Omental fat pad (tissue), 4 donors: ENCODE results near the gene CHAC1. TPM values are rescaled to one million over a fixed set of nuclear protein-coding genes. Genes with fewer than 3 reads are reported as not detected.

Source experiments
- ATAC-seq: fragments of 150-250 bp; one replicate; pipeline ENCODE4 v1.9.1; 2016; ENCODE audit warnings: mild to moderate bottlenecking, moderate library complexity; ENCODE audit not compliant: low FRiP score
- DNase-seq: peaks from one replicate; pipeline ENCODE4 v3.0.0-alpha.2; 2019; ENCODE audit warnings: low spot score
- total RNA-seq, 4 donors: library from RNA; depleted of rRNA; stranded (reverse); fragments of >200 nt; gene quantifications; one replicate each; pipeline ENCODE4 v1.1.0, GENCODE V29; 2016
- TF ChIP-seq, protein P1 (sequence below), 3 donors: fragments of 450-650 bp; IDR thresholded peaks; one replicate each; pipeline ENCODE4 v1.5.1; 2016 to 2017; ENCODE audit warnings: antibody characterized with exemption in 3 of 3, mild to moderate bottlenecking in 3 of 3, moderate library complexity in 2 of 3

CHAC1 gene
- total RNA-seq, 4 donors from 2014 or later, result 0.63 to 63.6 (median 13.4) TPM

GRCh38 chr15:40922608-40923005 is 30.7 kb upstream of the CHAC1 start:
- no peak for DNase-seq
- ATAC-seq, result no peak
- TF ChIP-seq, protein P1, sequence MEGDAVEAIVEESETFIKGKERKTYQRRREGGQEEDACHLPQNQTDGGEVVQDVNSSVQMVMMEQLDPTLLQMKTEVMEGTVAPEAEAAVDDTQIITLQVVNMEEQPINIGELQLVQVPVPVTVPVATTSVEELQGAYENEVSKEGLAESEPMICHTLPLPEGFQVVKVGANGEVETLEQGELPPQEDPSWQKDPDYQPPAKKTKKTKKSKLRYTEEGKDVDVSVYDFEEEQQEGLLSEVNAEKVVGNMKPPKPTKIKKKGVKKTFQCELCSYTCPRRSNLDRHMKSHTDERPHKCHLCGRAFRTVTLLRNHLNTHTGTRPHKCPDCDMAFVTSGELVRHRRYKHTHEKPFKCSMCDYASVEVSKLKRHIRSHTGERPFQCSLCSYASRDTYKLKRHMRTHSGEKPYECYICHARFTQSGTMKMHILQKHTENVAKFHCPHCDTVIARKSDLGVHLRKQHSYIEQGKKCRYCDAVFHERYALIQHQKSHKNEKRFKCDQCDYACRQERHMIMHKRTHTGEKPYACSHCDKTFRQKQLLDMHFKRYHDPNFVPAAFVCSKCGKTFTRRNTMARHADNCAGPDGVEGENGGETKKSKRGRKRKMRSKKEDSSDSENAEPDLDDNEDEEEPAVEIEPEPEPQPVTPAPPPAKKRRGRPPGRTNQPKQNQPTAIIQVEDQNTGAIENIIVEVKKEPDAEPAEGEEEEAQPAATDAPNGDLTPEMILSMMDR (IDR thresholded peaks at IDR 0.05), result no peak

DNA sequence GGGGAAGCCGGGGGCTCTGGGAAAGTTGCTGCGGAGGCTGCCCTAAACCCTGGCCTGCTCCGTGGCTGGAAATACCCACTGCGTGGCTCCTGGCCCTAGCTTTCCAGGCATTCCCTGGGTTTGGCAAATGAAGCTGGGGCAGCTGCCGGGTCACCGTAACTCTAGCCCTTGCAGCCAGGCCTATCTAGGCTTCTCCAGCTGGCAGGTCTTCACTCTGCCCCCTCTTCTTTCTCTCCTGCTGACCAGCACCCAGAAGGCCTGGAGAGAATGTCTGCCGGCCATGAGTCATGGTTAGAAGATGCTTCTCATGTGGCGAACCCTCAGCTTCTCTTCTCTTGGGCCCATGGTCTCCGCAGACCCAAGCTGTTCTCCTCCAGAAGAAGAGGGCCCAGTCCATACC is 29.7 kb upstream of the CHAC1 start:
- TF ChIP-seq, protein P1 (IDR thresholded peaks at IDR 0.05), result no peak
- no peak for ATAC-seq
- no peak for DNase-seq

DNA sequence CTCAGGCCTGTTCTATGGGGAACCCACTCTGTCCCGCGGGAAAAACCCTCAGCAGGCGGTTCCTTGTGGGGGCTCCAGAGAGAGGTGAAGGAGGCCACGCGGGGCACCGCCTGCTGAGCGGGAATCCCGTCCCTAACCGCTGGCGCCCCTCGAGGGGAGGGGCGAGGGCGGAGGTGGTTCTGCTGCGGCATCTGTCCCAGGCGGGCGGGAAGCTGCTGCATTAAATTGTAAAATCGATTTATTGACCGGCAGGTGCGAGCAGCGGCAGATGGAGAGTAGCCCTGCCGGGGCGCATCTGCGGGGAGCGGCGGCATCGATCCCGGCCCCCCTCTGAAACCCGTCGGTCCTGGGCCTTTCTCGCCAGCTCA is 27.8 kb upstream of the CHAC1 start:
- DNase-seq, result no peak
- ATAC-seq, result no peak
- TF ChIP-seq, protein P1 (IDR thresholded peaks at IDR 0.05), result no peak

DNA sequence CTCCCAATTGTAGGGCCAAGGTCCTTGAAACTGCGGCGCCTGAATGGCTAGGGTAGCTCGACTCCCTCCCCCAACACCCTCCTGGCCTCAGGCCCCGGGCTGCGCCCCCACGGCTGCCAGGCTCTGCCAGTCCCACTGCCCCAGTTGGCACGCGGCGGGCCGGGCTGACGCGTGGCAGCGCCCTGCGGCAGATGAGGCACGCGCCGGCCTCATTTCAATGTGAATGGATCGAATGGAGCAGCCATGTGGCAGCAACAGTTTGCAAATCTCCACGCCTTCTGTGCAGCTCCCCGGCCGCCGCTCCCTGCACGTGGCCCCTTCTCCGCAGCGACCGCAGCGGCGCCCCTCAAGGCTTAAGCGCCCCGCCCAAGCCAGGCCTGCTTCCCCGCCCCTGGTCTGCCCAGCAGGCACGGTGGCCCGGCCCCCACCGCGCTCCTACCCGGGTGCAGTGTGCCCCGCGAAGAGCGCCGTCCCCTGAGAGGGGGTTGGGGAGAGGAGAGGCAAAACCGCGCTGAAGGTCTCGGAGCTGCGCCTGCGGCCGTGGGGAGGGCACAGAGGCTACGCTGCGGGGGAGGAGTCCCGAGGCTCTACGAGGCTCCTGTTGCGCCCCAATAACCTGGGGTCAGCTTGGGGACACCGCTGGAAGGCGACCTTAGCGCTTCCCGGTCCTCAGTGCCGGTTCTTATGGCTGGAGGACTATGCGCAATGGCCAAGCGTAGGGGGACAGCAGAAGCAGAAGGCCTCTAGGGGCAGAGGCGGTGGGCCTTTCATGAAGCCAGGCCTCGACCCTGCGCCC is 27.2 kb upstream of the CHAC1 start:
- DNase-seq, result no peak
- ATAC-seq, result no peak

DNA sequence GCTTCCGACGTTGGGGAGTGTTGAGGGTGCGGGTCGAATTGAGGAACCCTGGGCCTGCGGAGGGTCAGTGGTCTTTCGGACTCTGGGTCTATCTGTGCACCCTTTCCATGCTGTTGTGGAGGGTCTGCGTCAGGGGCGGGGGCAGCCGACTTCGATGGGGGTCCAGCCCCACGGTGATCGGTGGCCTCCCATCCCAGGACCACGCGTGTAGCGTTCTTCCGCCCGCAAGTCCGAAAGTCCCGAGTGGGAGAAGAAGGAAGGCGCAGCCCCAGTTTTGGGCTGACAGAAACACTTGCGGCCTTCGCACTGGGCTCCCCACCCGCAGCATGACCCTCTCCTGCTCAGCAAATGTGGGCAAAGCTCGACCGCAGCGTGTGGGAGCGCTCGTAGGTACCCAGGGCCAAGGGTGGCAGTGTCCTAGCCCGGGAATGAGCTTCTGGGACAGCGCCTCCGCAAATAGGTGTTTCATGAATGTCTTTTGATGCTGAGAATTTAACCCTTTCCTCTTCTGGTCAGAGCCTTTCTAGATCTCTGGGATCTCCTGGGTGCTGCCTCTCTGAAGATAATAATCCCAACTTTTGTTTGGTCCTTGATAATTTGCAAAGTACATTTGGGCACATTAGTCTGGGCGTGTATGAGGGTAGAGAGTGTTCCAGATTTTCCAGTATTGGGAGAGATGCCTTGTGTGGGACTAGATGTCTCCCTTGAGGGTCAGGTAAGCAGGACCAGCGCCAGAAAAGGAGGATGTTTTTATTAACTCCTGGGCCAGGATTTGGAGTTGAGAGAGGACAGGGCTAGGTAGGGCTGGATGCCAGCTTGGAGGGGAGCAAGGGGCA is 26.4 kb upstream of the CHAC1 start:
- no peak for ATAC-seq
- no peak for DNase-seq

More for the DNA sequence above, 27.2 kb upstream of the CHAC1 start:
- TF ChIP-seq, protein P1 (IDR thresholded peaks at IDR 0.05), result no peak

GRCh38 chr15:40927495-40927872 is 25.8 kb upstream of the CHAC1 start:
- ATAC-seq (no peak), DNase-seq (no peak)
- TF ChIP-seq, protein P1 (IDR thresholded peaks at IDR 0.05), result no peak

More for the DNA sequence above, 26.4 kb upstream of the CHAC1 start:
- TF ChIP-seq, protein P1 (IDR thresholded peaks at IDR 0.05), result no peak
